HG03097 (cell line): ENCODE results near the gene HOTAIR.

Experiments used
- ATAC-seq: cut with Tn5 transposase; IDR thresholded peaks from one replicate; pipeline ENCODE4 v1.9.1; 2021; ENCODE audit not compliant: unreplicated experiment, low FRiP score

The HOTAIR gene

GRCh38 chr12:53976172-53976822 lies 1.5 kb upstream of the HOTAIR start:
- no peak for ATAC-seq

- no peak for ATAC-seq
Measured at GRCh38 chr12:53975479-53976152, 862 bp upstream of the HOTAIR start.

GRCh38 chr12:53975064-53975471 lies 314 bp upstream of the HOTAIR start:
- ATAC-seq: no peak

- no peak for ATAC-seq
Measured at GRCh38 chr12:53973236-53974042, 1.3 kb downstream of the HOTAIR start.

- ATAC-seq: no peak
Measured at GRCh38 chr12:53972722-53973235, 2.0 kb downstream of the HOTAIR start, which contains the start of gene HOXC11. HOXC11 (plus strand) TSS chr12:53973126; CDS start chr12:53973242, 116 bp downstream.

- no peak for ATAC-seq
Measured at GRCh38 chr12:53972152-53972702, 2.5 kb downstream of the HOTAIR start.

- no peak for ATAC-seq
Measured at GRCh38 chr12:53971686-53972085, 3.1 kb downstream of the HOTAIR start.

GRCh38 chr12:53971129-53971528 lies 3.6 kb downstream of the HOTAIR start:
- ATAC-seq: no peak

- no peak for ATAC-seq
Measured at GRCh38 chr12:53970451-53970850, 4.3 kb downstream of the HOTAIR start.

GRCh38 chr12:53969588-53970259 lies 5.0 kb downstream of the HOTAIR start:
- no peak for ATAC-seq

GRCh38 chr12:53968214-53969127 lies 6.3 kb downstream of the HOTAIR start:
- no peak for ATAC-seq

- ATAC-seq: no peak
Measured at GRCh38 chr12:53967421-53967925, 7.3 kb downstream of the HOTAIR start.

GRCh38 chr12:53966385-53967133 lies 8.2 kb downstream of the HOTAIR start:
- no peak for ATAC-seq

- ATAC-seq: no peak
Measured at GRCh38 chr12:53966085-53966384, 8.7 kb downstream of the HOTAIR start.

- ATAC-seq: no peak
Measured at GRCh38 chr12:53965281-53966084, 9.3 kb downstream of the HOTAIR start.

- ATAC-seq: no peak
Measured at GRCh38 chr12:53964315-53964713, 10.4 kb downstream of the HOTAIR start.

- no peak for ATAC-seq
Measured at GRCh38 chr12:53963434-53964314, 11.1 kb downstream of the HOTAIR start.
